Endothelial cell of umbilical vein (primary cell): ENCODE measurements around the gene PHC1. TPM values are rescaled to one million over a fixed set of nuclear protein-coding genes. Genes with fewer than 3 reads are reported as not detected.
"Not testable (repeated sequence)": the region's sequence is repeated elsewhere in the genome, so short reads cannot be mapped to it uniquely, and the experiment has no call there.

Experiments used
- BruUV-seq: library from RNA; stranded (reverse); fragments of 400-500 nt; replicated peaks from 2 replicates; lab custom pipeline; 2021; lab: Mats Ljungman, UMichigan
- CTCF ChIA-PET: fragments of 300-600, 350-600 bp; sonication (Branson Sonifier 250); formaldehyde crosslinking; loops from one replicate; lab custom pipeline; 2021; ENCODE audit warnings: antibody characterized with exemption, inconsistent platforms; lab: Charles Lee
- POLR2A ChIA-PET: fragments of 300-600, 350-600 bp; sonication (Branson Sonifier 250); formaldehyde crosslinking; loops from one replicate; lab custom pipeline; 2021; ENCODE audit warnings: antibody characterized with exemption, inconsistent platforms; lab: Charles Lee
- DNase-seq: peaks from one replicate; pipeline ENCODE4 v3.0.0-alpha.2; 2011; ENCODE audit warnings: low read depth, low spot score
- FAIRE-seq: peaks from 2 replicates; lab custom pipeline; 2011; peaks lifted over from hg19 to GRCh38; lab: Jason Lieb, UNC
- H2AFZ ChIP-seq: 2 replicates; pipeline ENCODE4 v1.6.0; 2012; ENCODE audit warnings: low read depth, low read length, control low read depth, inconsistent platforms
- H3K27ac ChIP-seq: 2 replicates; pipeline ENCODE4 v1.5.1; 2011; ENCODE audit warnings: low read depth, mild to moderate bottlenecking, control low read depth, low read length, moderate library complexity; ENCODE audit not compliant: insufficient read depth
- H3K27me3 ChIP-seq, 2 experiments: 2 replicates each; pipeline versions ENCODE4 v1.6.0 to v1.6.1; 2011; ENCODE audit warnings: low read length in 2 of 2, mixed read lengths in 1 of 2; ENCODE audit not compliant: control insufficient read depth in 2 of 2, insufficient read depth in 2 of 2
- H3K36me3 ChIP-seq, 2 experiments: 2 replicates in 1 of 2; 3 replicates in 1 of 2; pipeline ENCODE4 v1.5.1; 2011; ENCODE audit warnings: low read length in 2 of 2, mild to moderate bottlenecking in 1 of 2, moderate library complexity in 1 of 2; ENCODE audit not compliant: control insufficient read depth in 2 of 2, insufficient read depth in 2 of 2; ENCODE audit errors: extremely low read depth in 1 of 2
- H3K4me1 ChIP-seq: 3 replicates; pipeline ENCODE4 v1.5.1; 2011; ENCODE audit warnings: mild to moderate bottlenecking, low read length; ENCODE audit not compliant: control insufficient read depth, insufficient read depth; ENCODE audit errors: extremely low read depth
- H3K4me2 ChIP-seq: 2 replicates; pipeline ENCODE4 v1.6.1; 2011; ENCODE audit warnings: low read length, control low read depth, mixed read lengths; ENCODE audit not compliant: insufficient read depth
- H3K4me3 ChIP-seq, 3 experiments: fragments of 200-600 bp in 1 of 3; sonication (generic), shearing (Covaris generic) in 1 of 3; replicated peaks in 1 of 3; 2 replicates each; pipeline ENCODE4 v1.5.1; 2011 to 2016; ENCODE audit warnings: control low read depth in 3 of 3, low read length in 3 of 3, mild to moderate bottlenecking in 2 of 3, inconsistent platforms in 1 of 3, low read depth in 1 of 3, moderate library complexity in 1 of 3; ENCODE audit not compliant: insufficient read depth in 1 of 3
- H3K79me2 ChIP-seq: 2 replicates; pipeline ENCODE4 v1.6.0; 2012; ENCODE audit warnings: low read length, inconsistent platforms; ENCODE audit not compliant: control insufficient read depth, insufficient read depth
- H3K9ac ChIP-seq: replicated peaks from 2 replicates; pipeline ENCODE3; 2011; ENCODE audit warnings: low read length, control low read depth; ENCODE audit not compliant: insufficient read depth; ENCODE audit errors: extremely low read depth
- H3K9me1 ChIP-seq: replicated peaks from 3 replicates; pipeline ENCODE4 v1.6.0; 2011; ENCODE audit warnings: mild to moderate bottlenecking, low read length; ENCODE audit not compliant: control insufficient read depth, insufficient read depth; ENCODE audit errors: extremely low read depth
- H3K9me3 ChIP-seq: replicated peaks from 2 replicates; pipeline ENCODE4 v1.5.1; 2012; ENCODE audit warnings: low read length, inconsistent platforms; ENCODE audit not compliant: control insufficient read depth, insufficient read depth
- H4K20me1 ChIP-seq: replicated peaks from 2 replicates; pipeline ENCODE3; 2011; ENCODE audit warnings: mild to moderate bottlenecking, low read length; ENCODE audit not compliant: control insufficient read depth, insufficient read depth; ENCODE audit errors: extremely low read depth
- CTCF ChIP-seq, 2 donors: IDR thresholded peaks; 1 replicate in 1 of 2; 2 replicates in 1 of 2; pipeline ENCODE4 v1.5.1; 2011; ENCODE audit warnings: low read length in 2 of 2, mild to moderate bottlenecking in 2 of 2, moderate library complexity in 2 of 2, control low read depth in 1 of 2, inconsistent platforms in 1 of 2, low read depth in 1 of 2; ENCODE audit not compliant: insufficient read depth in 1 of 2; ENCODE audit errors: extremely low read depth in 1 of 2
- GATA2 ChIP-seq: IDR thresholded peaks from 2 replicates; pipeline ENCODE4 v1.7.0; 2011; ENCODE audit warnings: low read depth, mild to moderate bottlenecking, moderate library complexity, mixed read lengths, low read length; ENCODE audit not compliant: insufficient read length, insufficient read depth
- dilution Hi-C: fragments of 300-500 bp; cut with MboI; formaldehyde crosslinking; loops from one replicate; pipeline ENCODE4 v1.15.0; 2019; ENCODE audit warnings: low sequenced_read_pairs; ENCODE audit not compliant: extremely low pct_ligation_motif_present
- intact Hi-C: fragments of 100-400 bp; cut with micrococcal nuclease; formaldehyde crosslinking; loops from one replicate; pipeline ENCODE4 v1.10.0; 2022
- polyA plus RNA-seq, 4 experiments: library from polyadenylated mRNA; depleted of rRNA in 3 of 4; stranded (reverse) in 3 of 4; unstranded in 1 of 4; fragments of >200 nt; gene quantifications; 2 replicates each; pipeline versions ENCODE4 v1.2.1 to v1.2.3, GENCODE V29; 2011 to 2012; ENCODE audit warnings: missing spikeins in 1 of 4
- total RNA-seq: library from RNA; stranded (reverse); gene quantifications from 2 replicates; pipeline ENCODE4 v1.2.3, GENCODE V29; 2021

Gene PHC1
- total and polyA plus RNA-seq, 2 donors (not counting 3 experiments of a cell fraction or from before 2014, with no cell fraction given) = 37.3 to 66.3 TPM

GRCh38 chr12:8936735-8937134, 22.4 kb downstream of the PHC1 start:
- H3K9ac ChIP-seq = no peak overlapping the region
- no peaks in the 10 kb centered on the region for H3K27me3 ChIP-seq
- no peaks in the 10 kb centered on the region for H3K79me2 ChIP-seq
- no peaks in the 10 kb centered on the region for H3K4me1 ChIP-seq
- no peak overlapping the region for H3K27ac ChIP-seq
- DNase-seq (no peak), FAIRE-seq (no peak)
- H4K20me1 ChIP-seq = no peaks in the 10 kb centered on the region
- no peak overlapping the region for H3K4me2 ChIP-seq
- H3K9me1 ChIP-seq = no peaks in the 10 kb centered on the region
- TF ChIP-seq CTCF (IDR thresholded peaks at IDR 0.05; ENCODE audit: extremely low read depth in 1 of 2, insufficient read depth in 1 of 2, low read depth in 1 of 2, low read length in 2 of 2) (no peak), GATA2 (no peak)
- dilution Hi-C loops (no loop called here), intact Hi-C loops (no loop called here)
- no peak overlapping the region for H3K4me3 ChIP-seq
- ChIA-PET POLR2A (no interaction called here), CTCF (no interaction called here)
- BruUV-seq = no TSS peak
- H3K36me3 ChIP-seq = peaks cover 9 to 10% of the 10 kb centered on the region in 2 experiments
- H2AFZ ChIP-seq = no peak overlapping the region
- no peaks in the 10 kb centered on the region for H3K9me3 ChIP-seq

GRCh38 chr12:8937842-8938442, 23.6 kb downstream of the PHC1 start:
- dilution Hi-C loops, intact Hi-C loops, DNase-seq, BruUV-seq, H3K9me1 ChIP-seq, H3K9me3 ChIP-seq, H4K20me1 ChIP-seq, H3K27ac ChIP-seq, FAIRE-seq, H3K27me3 ChIP-seq, H3K4me3 ChIP-seq, H2AFZ ChIP-seq, H3K4me1 ChIP-seq, H3K79me2 ChIP-seq, H3K9ac ChIP-seq, H3K4me2 ChIP-seq: not testable (repeated sequence)
- CTCF ChIA-PET = interaction anchor here (1.2 to 1.7 kb wide), 2 partner anchors 47 to 257 kb away, joined by 4 read pairs; no protein-coding TSS in a partner anchor
- H3K36me3 ChIP-seq = peaks cover 9 to 16% of the 10 kb centered on the region in 2 experiments
- POLR2A ChIA-PET = interaction anchor here (0.6 kb wide), 1 partner anchor 25 kb away, joined by 3 read pairs; no protein-coding TSS in a partner anchor
